ENCODE results near the gene FARP1.

The FARP1 gene

DNA sequence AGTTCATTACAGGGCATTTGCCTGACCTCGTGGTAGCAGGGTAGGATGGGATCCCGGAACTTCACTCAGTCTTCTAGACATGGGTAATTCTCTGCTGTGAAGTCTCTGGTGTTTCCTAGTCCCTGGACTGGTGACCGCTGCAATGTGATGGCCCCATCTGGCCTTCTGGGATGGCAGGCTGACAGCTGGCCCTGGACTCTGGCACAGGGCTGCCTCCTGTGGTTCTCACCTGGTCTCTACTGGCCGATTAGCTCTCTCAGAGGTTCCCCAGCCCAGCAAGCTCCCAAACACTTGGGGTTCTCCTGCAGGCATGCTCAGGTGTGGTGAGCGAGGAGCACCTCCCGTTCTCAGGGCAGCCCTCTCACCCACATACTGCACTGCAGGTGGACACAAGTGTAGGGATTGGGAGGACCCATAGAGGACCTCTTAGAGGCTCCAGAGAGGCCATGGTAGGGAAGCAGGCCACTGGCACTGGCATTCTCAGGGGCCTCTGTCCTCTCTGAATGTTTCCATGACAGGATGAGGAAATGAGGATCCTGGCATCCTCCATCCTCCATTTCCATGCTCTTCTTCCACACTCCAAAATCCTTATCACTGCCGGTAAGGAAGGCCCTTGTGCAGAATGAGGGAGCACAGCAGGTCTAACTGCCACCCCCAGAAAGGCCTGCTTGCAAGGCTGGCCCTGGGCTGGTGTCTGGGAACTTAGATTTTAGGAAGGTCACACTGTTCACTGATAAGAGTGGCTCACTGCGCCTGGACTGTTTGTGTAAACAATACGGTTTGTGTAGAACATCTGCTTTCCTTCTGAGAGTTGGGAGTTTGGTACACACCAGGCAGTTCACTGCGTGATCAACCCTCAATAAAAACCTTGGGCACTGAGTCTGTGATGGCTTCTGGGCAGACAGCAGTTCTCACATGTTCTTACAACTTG is 31.5 kb upstream of the FARP1 start:
- Histone ChIP-seq H3K4me1 (ENCODE audit: control insufficient read depth, insufficient read depth, low read length) (no peaks in the 10 kb centered on the region), H3K36me3 (ENCODE audit: control insufficient read depth in 2 of 2, insufficient read depth in 1 of 2, low read length in 2 of 2) (no peaks in the 10 kb centered on the region), H3K9me3 (ENCODE audit: control insufficient read depth, insufficient read depth, low read depth, low read length) (no peaks in the 10 kb centered on the region), H3K27ac (ENCODE audit: extremely low read depth, low read depth, low read length) (no peak overlapping the region), H3K4me3 (ENCODE audit: low read depth, low read length) (no peak overlapping the region)
- CTCF ChIA-PET = no interaction called here
- POLR2A ChIA-PET = no interaction called here
- TF ChIP-seq ZSCAN23 (tag by site-specific recombination; IDR thresholded peaks at IDR 0.05) = no peak
- no peak for TF ChIP-seq HOXA7 (CRISPR knock-in tag; IDR thresholded peaks at IDR 0.05; ENCODE audit: borderline replicate concordance)
- no peak for TF ChIP-seq ZNF114 (tag by site-specific recombination; IDR thresholded peaks at IDR 0.05)
- TF ChIP-seq, protein P1, sequence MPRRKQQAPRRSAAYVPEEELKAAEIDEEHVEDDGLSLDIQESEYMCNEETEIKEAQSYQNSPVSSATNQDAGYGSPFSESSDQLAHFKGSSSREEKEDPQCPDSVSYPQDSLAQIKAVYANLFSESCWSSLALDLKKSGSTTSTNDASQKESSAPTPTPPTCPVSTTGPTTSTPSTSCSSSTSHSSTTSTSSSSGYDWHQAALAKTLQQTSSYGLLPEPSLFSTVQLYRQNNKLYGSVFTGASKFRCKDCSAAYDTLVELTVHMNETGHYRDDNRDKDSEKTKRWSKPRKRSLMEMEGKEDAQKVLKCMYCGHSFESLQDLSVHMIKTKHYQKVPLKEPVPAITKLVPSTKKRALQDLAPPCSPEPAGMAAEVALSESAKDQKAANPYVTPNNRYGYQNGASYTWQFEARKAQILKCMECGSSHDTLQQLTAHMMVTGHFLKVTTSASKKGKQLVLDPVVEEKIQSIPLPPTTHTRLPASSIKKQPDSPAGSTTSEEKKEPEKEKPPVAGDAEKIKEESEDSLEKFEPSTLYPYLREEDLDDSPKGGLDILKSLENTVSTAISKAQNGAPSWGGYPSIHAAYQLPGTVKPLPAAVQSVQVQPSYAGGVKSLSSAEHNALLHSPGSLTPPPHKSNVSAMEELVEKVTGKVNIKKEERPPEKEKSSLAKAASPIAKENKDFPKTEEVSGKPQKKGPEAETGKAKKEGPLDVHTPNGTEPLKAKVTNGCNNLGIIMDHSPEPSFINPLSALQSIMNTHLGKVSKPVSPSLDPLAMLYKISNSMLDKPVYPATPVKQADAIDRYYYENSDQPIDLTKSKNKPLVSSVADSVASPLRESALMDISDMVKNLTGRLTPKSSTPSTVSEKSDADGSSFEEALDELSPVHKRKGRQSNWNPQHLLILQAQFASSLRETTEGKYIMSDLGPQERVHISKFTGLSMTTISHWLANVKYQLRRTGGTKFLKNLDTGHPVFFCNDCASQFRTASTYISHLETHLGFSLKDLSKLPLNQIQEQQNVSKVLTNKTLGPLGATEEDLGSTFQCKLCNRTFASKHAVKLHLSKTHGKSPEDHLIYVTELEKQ (tag by site-specific recombination; IDR thresholded peaks at IDR 0.05; ENCODE audit: borderline replicate concordance) = no peak
- TF ChIP-seq GFI1B (tag by site-specific recombination; IDR thresholded peaks at IDR 0.05) = no peak
- no peak for TF ChIP-seq OVOL3 (tag by site-specific recombination; IDR thresholded peaks at IDR 0.05)
- no peak for TF ChIP-seq ZNF426 (tag by site-specific recombination; IDR thresholded peaks at IDR 0.05)
- TF ChIP-seq ZNF571 (tag by site-specific recombination; IDR thresholded peaks at IDR 0.05) = no peak
- TF ChIP-seq, protein P2, sequence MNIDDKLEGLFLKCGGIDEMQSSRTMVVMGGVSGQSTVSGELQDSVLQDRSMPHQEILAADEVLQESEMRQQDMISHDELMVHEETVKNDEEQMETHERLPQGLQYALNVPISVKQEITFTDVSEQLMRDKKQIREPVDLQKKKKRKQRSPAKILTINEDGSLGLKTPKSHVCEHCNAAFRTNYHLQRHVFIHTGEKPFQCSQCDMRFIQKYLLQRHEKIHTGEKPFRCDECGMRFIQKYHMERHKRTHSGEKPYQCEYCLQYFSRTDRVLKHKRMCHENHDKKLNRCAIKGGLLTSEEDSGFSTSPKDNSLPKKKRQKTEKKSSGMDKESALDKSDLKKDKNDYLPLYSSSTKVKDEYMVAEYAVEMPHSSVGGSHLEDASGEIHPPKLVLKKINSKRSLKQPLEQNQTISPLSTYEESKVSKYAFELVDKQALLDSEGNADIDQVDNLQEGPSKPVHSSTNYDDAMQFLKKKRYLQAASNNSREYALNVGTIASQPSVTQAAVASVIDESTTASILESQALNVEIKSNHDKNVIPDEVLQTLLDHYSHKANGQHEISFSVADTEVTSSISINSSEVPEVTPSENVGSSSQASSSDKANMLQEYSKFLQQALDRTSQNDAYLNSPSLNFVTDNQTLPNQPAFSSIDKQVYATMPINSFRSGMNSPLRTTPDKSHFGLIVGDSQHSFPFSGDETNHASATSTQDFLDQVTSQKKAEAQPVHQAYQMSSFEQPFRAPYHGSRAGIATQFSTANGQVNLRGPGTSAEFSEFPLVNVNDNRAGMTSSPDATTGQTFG (tag by site-specific recombination; IDR thresholded peaks at IDR 0.05; ENCODE audit: borderline replicate concordance) = no peak
- TF ChIP-seq, protein P3, sequence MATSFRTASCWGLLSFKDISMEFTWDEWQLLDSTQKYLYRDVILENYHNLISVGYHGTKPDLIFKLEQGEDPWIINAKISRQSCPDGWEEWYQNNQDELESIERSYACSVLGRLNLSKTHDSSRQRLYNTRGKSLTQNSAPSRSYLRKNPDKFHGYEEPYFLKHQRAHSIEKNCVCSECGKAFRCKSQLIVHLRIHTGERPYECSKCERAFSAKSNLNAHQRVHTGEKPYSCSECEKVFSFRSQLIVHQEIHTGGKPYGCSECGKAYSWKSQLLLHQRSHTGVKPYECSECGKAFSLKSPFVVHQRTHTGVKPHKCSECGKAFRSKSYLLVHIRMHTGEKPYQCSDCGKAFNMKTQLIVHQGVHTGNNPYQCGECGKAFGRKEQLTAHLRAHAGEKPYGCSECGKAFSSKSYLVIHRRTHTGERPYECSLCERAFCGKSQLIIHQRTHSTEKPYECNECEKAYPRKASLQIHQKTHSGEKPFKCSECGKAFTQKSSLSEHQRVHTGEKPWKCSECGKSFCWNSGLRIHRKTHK (tag by site-specific recombination; IDR thresholded peaks at IDR 0.05) = no peak

DNA sequence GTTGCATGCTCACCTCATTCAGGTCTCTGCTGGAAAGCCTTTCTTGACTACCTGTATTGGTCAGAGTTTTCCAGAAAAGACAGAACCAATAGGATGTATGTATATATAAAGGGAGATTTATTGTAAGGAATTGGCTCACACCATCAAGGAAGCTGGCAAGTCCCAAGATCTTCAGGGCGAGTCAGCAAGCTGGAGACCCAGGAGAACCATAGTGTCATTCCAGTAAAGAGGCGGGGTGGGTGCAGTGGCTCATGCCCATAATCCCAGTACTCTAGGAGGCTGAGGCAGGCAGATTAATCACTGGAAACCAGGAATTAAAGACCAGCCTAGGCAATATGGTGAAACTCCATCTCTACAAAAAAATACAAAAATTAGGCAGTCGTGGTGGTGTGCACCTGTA is 30.4 kb upstream of the FARP1 start:
- CTCF ChIA-PET = interaction anchor here (0.7 kb wide), 1 partner anchor 162 kb away, joined by 4 read pairs; no protein-coding TSS in a partner anchor
- Histone ChIP-seq H3K36me3 (ENCODE audit: control insufficient read depth in 2 of 2, insufficient read depth in 1 of 2, low read length in 2 of 2) (no peaks in the 10 kb centered on the region), H3K9me3 (ENCODE audit: control insufficient read depth, insufficient read depth, low read depth, low read length) (no peaks in the 10 kb centered on the region), H3K27ac (ENCODE audit: extremely low read depth, low read depth, low read length) (no peak overlapping the region), H3K4me1 (ENCODE audit: control insufficient read depth, insufficient read depth, low read length) (no peaks in the 10 kb centered on the region), H3K4me3 (ENCODE audit: low read depth, low read length) (no peak overlapping the region)
- TF ChIP-seq OVOL3 (tag by site-specific recombination; IDR thresholded peaks at IDR 0.05) (no peak), ZNF169 (tag by site-specific recombination; IDR thresholded peaks at IDR 0.05) (no peak), ZNF433 (tag by site-specific recombination; IDR thresholded peaks at IDR 0.05; ENCODE audit: low read depth) (no peak)
- TF ChIP-seq, protein P4, sequence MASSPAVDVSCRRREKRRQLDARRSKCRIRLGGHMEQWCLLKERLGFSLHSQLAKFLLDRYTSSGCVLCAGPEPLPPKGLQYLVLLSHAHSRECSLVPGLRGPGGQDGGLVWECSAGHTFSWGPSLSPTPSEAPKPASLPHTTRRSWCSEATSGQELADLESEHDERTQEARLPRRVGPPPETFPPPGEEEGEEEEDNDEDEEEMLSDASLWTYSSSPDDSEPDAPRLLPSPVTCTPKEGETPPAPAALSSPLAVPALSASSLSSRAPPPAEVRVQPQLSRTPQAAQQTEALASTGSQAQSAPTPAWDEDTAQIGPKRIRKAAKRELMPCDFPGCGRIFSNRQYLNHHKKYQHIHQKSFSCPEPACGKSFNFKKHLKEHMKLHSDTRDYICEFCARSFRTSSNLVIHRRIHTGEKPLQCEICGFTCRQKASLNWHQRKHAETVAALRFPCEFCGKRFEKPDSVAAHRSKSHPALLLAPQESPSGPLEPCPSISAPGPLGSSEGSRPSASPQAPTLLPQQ (tag by site-specific recombination; IDR thresholded peaks at IDR 0.05) = no peak
- POLR2A ChIA-PET = no interaction called here
